HEK293 (cell line): ENCODE measurements around the gene CLK2.

Experiments used
- CTCF ChIA-PET: fragments of 350-600 bp; formaldehyde crosslinking; extraction: SDS; loops from one replicate; lab custom pipeline; 2021; ENCODE audit warnings: antibody characterized with exemption; lab: Yijun Ruan, JAX
- POLR2A ChIA-PET: fragments of 300-600 bp; formaldehyde crosslinking; extraction: SDS; loops from one replicate; lab custom pipeline; 2020; ENCODE audit warnings: antibody characterized with exemption, inconsistent platforms; lab: Yijun Ruan, JAX
- H3K27ac ChIP-seq: fragments of 200-500 bp; sonication (Bioruptor generic); 2 replicates; pipeline ENCODE4 v1.5.1; 2014; ENCODE audit warnings: low read depth, low read length, control low read depth, inconsistent platforms; ENCODE audit errors: extremely low read depth
- H3K36me3 ChIP-seq, 2 experiments: fragments of 200-500 bp in 1 of 2; sonication (Bioruptor generic) in 1 of 2; 1 replicate in 1 of 2; 2 replicates in 1 of 2; pipeline ENCODE4 v1.5.1; 2014 to 2017; ENCODE audit warnings: inconsistent platforms in 2 of 2, low read length in 2 of 2; ENCODE audit not compliant: control insufficient read depth in 2 of 2, insufficient read depth in 1 of 2
- H3K4me1 ChIP-seq: fragments of 200-500 bp; sonication (Bioruptor generic); 2 replicates; pipeline ENCODE4 v1.5.1; 2014; ENCODE audit warnings: mild to moderate bottlenecking, low read length, inconsistent platforms; ENCODE audit not compliant: control insufficient read depth, insufficient read depth
- H3K4me3 ChIP-seq: 2 replicates; pipeline ENCODE4 v1.5.1; 2011; ENCODE audit warnings: low read depth, mild to moderate bottlenecking, control low read depth, low read length, moderate library complexity
- H3K9me3 ChIP-seq: fragments of 200-500 bp; sonication (Bioruptor generic); 2 replicates; pipeline ENCODE4 v1.5.1; 2014; ENCODE audit warnings: low read depth, low read length, inconsistent platforms; ENCODE audit not compliant: control insufficient read depth, insufficient read depth
- MZF1 ChIP-seq: fragments of 450-650 bp; formaldehyde crosslinking; IDR thresholded peaks from 2 replicates; pipeline ENCODE4 v1.5.1; 2017; ENCODE audit warnings: missing biosample characterization, missing genetic modification characterization, borderline replicate concordance
- RBAK ChIP-seq: fragments of 450-650 bp; formaldehyde crosslinking; IDR thresholded peaks from 2 replicates; pipeline ENCODE4 v1.5.1; 2016; ENCODE audit warnings: missing biosample characterization, missing genetic modification characterization
- ZBTB8A ChIP-seq: fragments of 450-650 bp; formaldehyde crosslinking; IDR thresholded peaks from 2 replicates; pipeline ENCODE4 v1.5.1; 2016; ENCODE audit warnings: missing biosample characterization, missing genetic modification characterization
- ZFP37 ChIP-seq: fragments of 450-650 bp; formaldehyde crosslinking; IDR thresholded peaks from 2 replicates; pipeline ENCODE4 v1.5.1; 2016; ENCODE audit warnings: missing biosample characterization, missing genetic modification characterization
- ZNF121 ChIP-seq: fragments of 450-650 bp; formaldehyde crosslinking; IDR thresholded peaks from 2 replicates; pipeline ENCODE4 v1.5.1; 2016; ENCODE audit warnings: missing biosample characterization, missing genetic modification characterization
- ZNF157 ChIP-seq: fragments of 450-650 bp; formaldehyde crosslinking; IDR thresholded peaks from 2 replicates; pipeline ENCODE4 v1.5.1; 2016; ENCODE audit warnings: missing biosample characterization, missing genetic modification characterization
- ZNF184 ChIP-seq: fragments of 450-650 bp; IDR thresholded peaks from 2 replicates; pipeline ENCODE4 v1.5.1; 2018; ENCODE audit warnings: missing biosample characterization, mild to moderate bottlenecking, missing genetic modification characterization
- ZNF214 ChIP-seq: fragments of 450-650 bp; formaldehyde crosslinking; IDR thresholded peaks from 2 replicates; pipeline ENCODE4 v1.5.1; 2017; ENCODE audit warnings: missing biosample characterization, mild to moderate bottlenecking, missing genetic modification characterization, borderline replicate concordance
- ZNF423 ChIP-seq: fragments of 450-650 bp; formaldehyde crosslinking; IDR thresholded peaks from 2 replicates; pipeline ENCODE4 v1.5.1; 2016; ENCODE audit warnings: missing biosample characterization, missing genetic modification characterization
- ZNF560 ChIP-seq: fragments of 450-650 bp; formaldehyde crosslinking; IDR thresholded peaks from 2 replicates; pipeline ENCODE4 v1.5.1; 2017; ENCODE audit warnings: missing biosample characterization, missing genetic modification characterization, borderline replicate concordance
- TF ChIP-seq, protein P1 (sequence below): fragments of 450-650 bp; formaldehyde crosslinking; IDR thresholded peaks from 2 replicates; pipeline ENCODE4 v1.5.1; 2016; ENCODE audit warnings: missing biosample characterization, missing genetic modification characterization
- TF ChIP-seq, protein P2 (sequence below): fragments of 450-650 bp; formaldehyde crosslinking; IDR thresholded peaks from 2 replicates; pipeline ENCODE4 v1.5.1; 2016; ENCODE audit warnings: missing biosample characterization, missing genetic modification characterization
- TF ChIP-seq, protein P3 (sequence below): IDR thresholded peaks from 2 replicates; pipeline ENCODE4 v1.6.1; 2011; ENCODE audit warnings: mild to moderate bottlenecking, low read depth, low read length, borderline replicate concordance
- TF ChIP-seq, protein P4 (sequence below): fragments of 450-650 bp; formaldehyde crosslinking; IDR thresholded peaks from 2 replicates; pipeline ENCODE4 v1.5.1; 2016; ENCODE audit warnings: missing biosample characterization, missing genetic modification characterization
- TF ChIP-seq, protein P5 (sequence below): sonication (generic); formaldehyde crosslinking; IDR thresholded peaks from 2 replicates; pipeline ENCODE4 v1.8.1; 2022; ENCODE audit warnings: mild to moderate bottlenecking, moderate library complexity, missing genetic modification reagents
- TF ChIP-seq, protein P6 (sequence below): fragments of 450-650 bp; formaldehyde crosslinking; IDR thresholded peaks from 2 replicates; pipeline ENCODE4 v1.5.1; 2016; ENCODE audit warnings: missing biosample characterization, missing genetic modification characterization

CLK2 gene

DNA sequence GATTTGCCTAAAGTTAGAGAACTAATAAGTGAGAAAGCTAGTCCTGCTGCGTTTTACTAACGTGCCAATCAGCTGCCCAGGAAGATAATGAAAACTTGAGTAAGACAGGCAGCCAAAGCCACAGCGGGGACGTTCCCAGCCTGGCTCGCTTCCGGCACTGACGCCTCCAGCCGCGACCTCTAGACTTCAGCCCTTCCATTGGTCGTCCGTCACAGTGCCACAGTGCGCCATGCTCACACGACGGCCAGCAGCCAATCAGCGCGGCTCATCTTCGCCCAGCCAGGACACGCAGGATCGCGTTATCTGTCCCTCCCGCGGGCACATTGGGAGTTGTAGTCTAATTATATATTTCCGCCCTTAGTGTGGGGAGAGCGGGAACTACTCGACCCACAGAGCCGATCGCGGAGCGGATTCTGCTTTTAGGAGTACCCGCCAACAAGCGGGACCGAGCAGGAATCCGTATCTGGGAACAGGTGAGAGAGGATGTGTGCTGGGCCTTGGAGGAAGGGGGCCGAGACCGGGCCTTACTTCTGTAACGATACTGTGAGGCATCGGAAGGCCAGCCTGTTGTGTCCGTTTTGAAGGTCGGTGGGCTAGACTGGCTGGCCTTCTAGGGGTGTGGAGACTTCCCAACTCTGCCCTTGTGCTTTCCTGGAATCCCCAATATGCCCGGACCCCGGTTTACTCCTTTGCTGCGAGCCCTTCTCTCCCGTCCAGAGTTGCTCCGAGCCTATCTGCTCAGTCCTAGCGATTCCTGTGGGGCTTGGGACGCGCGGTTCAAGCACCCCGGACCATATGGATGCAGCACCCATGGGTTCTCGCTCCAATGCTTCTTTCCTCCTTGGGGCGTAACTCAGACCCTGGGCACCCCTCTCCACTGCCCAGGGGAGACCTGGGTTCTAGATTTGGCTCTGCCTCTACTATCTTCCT lies 35.5 kb upstream of the CLK2 start, which contains the start of gene FDPS (continued):
- TF ChIP-seq, protein P1, sequence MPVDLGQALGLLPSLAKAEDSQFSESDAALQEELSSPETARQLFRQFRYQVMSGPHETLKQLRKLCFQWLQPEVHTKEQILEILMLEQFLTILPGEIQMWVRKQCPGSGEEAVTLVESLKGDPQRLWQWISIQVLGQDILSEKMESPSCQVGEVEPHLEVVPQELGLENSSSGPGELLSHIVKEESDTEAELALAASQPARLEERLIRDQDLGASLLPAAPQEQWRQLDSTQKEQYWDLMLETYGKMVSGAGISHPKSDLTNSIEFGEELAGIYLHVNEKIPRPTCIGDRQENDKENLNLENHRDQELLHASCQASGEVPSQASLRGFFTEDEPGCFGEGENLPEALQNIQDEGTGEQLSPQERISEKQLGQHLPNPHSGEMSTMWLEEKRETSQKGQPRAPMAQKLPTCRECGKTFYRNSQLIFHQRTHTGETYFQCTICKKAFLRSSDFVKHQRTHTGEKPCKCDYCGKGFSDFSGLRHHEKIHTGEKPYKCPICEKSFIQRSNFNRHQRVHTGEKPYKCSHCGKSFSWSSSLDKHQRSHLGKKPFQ (tag by site-specific recombination) = no peak
- TF ChIP-seq, protein P2, sequence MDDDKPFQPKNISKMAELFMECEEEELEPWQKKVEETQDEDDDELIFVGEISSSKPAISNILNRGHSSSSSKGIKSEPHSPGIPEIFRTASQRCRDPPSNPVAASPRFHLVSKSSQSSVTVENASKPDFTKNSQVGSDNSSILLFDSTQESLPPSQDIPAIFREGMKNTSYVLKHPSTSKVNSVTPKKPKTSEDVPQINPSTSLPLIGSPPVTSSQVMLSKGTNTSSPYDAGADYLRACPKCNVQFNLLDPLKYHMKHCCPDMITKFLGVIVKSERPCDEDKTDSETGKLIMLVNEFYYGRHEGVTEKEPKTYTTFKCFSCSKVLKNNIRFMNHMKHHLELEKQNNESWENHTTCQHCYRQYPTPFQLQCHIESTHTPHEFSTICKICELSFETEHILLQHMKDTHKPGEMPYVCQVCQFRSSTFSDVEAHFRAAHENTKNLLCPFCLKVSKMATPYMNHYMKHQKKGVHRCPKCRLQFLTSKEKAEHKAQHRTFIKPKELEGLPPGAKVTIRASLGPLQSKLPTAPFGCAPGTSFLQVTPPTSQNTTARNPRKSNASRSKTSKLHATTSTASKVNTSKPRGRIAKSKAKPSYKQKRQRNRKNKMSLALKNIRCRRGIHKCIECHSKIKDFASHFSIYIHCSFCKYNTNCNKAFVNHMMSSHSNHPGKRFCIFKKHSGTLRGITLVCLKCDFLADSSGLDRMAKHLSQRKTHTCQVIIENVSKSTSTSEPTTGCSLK (tag by site-specific recombination) = no peak
- TF ChIP-seq RBAK (no peak), ZNF121 (tag by site-specific recombination) (no peak), ZNF157 (tag by site-specific recombination) (no peak), ZNF560 (tag by site-specific recombination) (no peak), ZBTB8A (0 out of 2 replicates have a peak, but pooled peaks have one; percentile 17), MZF1 (tag by site-specific recombination) (no peak), ZNF214 (tag by site-specific recombination) (no peak), ZFP37 (peak; percentile 64; the same call in 1 of the 2 replicates), ZNF184 (no peak)
- TF ChIP-seq, protein P3, sequence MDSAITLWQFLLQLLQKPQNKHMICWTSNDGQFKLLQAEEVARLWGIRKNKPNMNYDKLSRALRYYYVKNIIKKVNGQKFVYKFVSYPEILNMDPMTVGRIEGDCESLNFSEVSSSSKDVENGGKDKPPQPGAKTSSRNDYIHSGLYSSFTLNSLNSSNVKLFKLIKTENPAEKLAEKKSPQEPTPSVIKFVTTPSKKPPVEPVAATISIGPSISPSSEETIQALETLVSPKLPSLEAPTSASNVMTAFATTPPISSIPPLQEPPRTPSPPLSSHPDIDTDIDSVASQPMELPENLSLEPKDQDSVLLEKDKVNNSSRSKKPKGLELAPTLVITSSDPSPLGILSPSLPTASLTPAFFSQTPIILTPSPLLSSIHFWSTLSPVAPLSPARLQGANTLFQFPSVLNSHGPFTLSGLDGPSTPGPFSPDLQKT = peak; percentile 92
- TF ChIP-seq, protein P4, sequence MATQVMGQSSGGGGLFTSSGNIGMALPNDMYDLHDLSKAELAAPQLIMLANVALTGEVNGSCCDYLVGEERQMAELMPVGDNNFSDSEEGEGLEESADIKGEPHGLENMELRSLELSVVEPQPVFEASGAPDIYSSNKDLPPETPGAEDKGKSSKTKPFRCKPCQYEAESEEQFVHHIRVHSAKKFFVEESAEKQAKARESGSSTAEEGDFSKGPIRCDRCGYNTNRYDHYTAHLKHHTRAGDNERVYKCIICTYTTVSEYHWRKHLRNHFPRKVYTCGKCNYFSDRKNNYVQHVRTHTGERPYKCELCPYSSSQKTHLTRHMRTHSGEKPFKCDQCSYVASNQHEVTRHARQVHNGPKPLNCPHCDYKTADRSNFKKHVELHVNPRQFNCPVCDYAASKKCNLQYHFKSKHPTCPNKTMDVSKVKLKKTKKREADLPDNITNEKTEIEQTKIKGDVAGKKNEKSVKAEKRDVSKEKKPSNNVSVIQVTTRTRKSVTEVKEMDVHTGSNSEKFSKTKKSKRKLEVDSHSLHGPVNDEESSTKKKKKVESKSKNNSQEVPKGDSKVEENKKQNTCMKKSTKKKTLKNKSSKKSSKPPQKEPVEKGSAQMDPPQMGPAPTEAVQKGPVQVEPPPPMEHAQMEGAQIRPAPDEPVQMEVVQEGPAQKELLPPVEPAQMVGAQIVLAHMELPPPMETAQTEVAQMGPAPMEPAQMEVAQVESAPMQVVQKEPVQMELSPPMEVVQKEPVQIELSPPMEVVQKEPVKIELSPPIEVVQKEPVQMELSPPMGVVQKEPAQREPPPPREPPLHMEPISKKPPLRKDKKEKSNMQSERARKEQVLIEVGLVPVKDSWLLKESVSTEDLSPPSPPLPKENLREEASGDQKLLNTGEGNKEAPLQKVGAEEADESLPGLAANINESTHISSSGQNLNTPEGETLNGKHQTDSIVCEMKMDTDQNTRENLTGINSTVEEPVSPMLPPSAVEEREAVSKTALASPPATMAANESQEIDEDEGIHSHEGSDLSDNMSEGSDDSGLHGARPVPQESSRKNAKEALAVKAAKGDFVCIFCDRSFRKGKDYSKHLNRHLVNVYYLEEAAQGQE (tag by site-specific recombination) = 0 out of 2 replicates have a peak, but pooled peaks have one; percentile 10
- TF ChIP-seq, protein P5, sequence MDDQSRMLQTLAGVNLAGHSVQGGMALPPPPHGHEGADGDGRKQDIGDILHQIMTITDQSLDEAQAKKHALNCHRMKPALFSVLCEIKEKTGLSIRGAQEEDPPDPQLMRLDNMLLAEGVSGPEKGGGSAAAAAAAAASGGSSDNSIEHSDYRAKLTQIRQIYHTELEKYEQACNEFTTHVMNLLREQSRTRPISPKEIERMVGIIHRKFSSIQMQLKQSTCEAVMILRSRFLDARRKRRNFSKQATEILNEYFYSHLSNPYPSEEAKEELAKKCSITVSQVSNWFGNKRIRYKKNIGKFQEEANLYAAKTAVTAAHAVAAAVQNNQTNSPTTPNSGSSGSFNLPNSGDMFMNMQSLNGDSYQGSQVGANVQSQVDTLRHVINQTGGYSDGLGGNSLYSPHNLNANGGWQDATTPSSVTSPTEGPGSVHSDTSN (CRISPR knock-in tag) = peak; percentile 20; the same call in 1 of the 2 replicates

DNA sequence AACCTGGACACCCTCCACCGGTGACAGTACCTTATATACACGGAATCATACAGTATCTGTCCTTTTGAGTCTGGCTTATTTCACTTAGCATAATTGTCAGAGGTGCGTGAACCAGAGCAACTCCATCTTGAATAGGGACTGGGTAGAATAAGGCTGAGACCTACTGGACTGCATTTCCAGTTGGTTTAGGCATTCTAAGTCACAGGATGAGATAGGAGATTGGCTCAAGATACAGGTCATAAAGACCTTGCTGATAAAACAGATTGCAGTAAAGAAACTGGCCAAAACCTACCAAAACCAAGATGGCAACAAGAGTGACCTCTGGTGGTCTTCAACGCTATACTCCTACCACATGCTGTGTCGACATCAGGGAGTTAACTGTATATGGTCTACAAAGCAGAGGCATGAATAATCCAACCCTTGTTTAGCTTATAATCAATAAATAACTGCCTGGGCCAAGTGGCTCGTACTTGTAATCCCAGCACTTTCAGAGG lies 34.0 kb upstream of the CLK2 start:
- peak overlapping the region; percentile 88; the same call in 1 of the 2 replicates for H3K27ac ChIP-seq
- H3K36me3 ChIP-seq = peaks cover 17 to 23% of the 10 kb centered on the region in 2 experiments; a peak in 2 of 3 replicates
- H3K4me3 ChIP-seq = no peak overlapping the region
- H3K4me1 ChIP-seq = peaks cover 5% of the 10 kb centered on the region; the same call in 1 of the 2 replicates
- CTCF ChIA-PET = interaction anchor here (0.6 to 2.5 kb wide), 12 partner anchors 9 to 285 kb away, joined by 3 to 35 read pairs (median 4); no protein-coding TSS in a partner anchor
- POLR2A ChIA-PET = interaction anchor here (1.4 to 2.3 kb wide), 2 partner anchors 34 to 57 kb away, joined by 4 to 18 read pairs; partner anchors contain the start of gene CLK2
- H3K9me3 ChIP-seq = no peaks in the 10 kb centered on the region
- no peak for TF ChIP-seq ZNF423 (tag by site-specific recombination)
- TF ChIP-seq, protein P6, sequence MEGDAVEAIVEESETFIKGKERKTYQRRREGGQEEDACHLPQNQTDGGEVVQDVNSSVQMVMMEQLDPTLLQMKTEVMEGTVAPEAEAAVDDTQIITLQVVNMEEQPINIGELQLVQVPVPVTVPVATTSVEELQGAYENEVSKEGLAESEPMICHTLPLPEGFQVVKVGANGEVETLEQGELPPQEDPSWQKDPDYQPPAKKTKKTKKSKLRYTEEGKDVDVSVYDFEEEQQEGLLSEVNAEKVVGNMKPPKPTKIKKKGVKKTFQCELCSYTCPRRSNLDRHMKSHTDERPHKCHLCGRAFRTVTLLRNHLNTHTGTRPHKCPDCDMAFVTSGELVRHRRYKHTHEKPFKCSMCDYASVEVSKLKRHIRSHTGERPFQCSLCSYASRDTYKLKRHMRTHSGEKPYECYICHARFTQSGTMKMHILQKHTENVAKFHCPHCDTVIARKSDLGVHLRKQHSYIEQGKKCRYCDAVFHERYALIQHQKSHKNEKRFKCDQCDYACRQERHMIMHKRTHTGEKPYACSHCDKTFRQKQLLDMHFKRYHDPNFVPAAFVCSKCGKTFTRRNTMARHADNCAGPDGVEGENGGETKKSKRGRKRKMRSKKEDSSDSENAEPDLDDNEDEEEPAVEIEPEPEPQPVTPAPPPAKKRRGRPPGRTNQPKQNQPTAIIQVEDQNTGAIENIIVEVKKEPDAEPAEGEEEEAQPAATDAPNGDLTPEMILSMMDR = peak; percentile 59
